Suprapubic skin (tissue), 4 donors: ENCODE data around the gene IRF2BP2. TPM values are rescaled to one million over a fixed set of nuclear protein-coding genes. Genes with fewer than 3 reads are reported as not detected.

Experiments used
- DNase-seq, 2 donors: peaks; one replicate each; pipeline ENCODE4 v3.0.0-alpha.2; 2019; ENCODE audit warnings: low spot score in 2 of 2
- H3K27ac ChIP-seq: fragments of 200-600 bp; sonication (generic); one replicate; pipeline ENCODE4 v1.5.1; 2019
- H3K27me3 ChIP-seq: fragments of 200-600 bp; sonication (generic); one replicate; pipeline ENCODE4 v1.5.1; 2019
- H3K36me3 ChIP-seq: fragments of 200-600 bp; sonication (generic); one replicate; pipeline ENCODE4 v1.5.1; 2019
- H3K4me1 ChIP-seq: fragments of 200-600 bp; sonication (generic); one replicate; pipeline ENCODE4 v1.5.1; 2019
- H3K4me3 ChIP-seq: fragments of 200-600 bp; sonication (generic); one replicate; pipeline ENCODE4 v1.5.1; 2019; ENCODE audit warnings: mild to moderate bottlenecking
- H3K9me3 ChIP-seq: fragments of 200-600 bp; sonication (generic); one replicate; pipeline ENCODE4 v1.5.1; 2019
- CTCF ChIP-seq, 2 donors: fragments of 200-600 bp in 1 of 2; fragments of 450-650 bp in 1 of 2; sonication (generic) in 1 of 2; IDR thresholded peaks; one replicate each; pipeline ENCODE4 v1.5.1; 2016 to 2019; ENCODE audit warnings: antibody characterized with exemption in 2 of 2, mild to moderate bottlenecking in 1 of 2, moderate library complexity in 1 of 2
- EP300 ChIP-seq: sonication (generic); formaldehyde crosslinking; IDR thresholded peaks from one replicate; pipeline ENCODE4 v1.6.1; 2017; ENCODE audit warnings: antibody characterized with exemption
- POLR2A ChIP-seq, 2 donors: fragments of 450-650 bp; IDR thresholded peaks; one replicate each; pipeline ENCODE4 v1.6.1; 2017; ENCODE audit warnings: antibody characterized with exemption in 2 of 2, mild to moderate bottlenecking in 2 of 2, moderate library complexity in 2 of 2
- POLR2AphosphoS5 ChIP-seq, 3 donors: sonication (generic); formaldehyde crosslinking; IDR thresholded peaks; one replicate each; pipeline ENCODE4 v1.6.1; 2017; ENCODE audit warnings: antibody characterized with exemption in 3 of 3
- WGBS: methylation state at CpG from one replicate; pipeline ENCODE4 v1.1.5; 2018; 5-methylcytosine and 5-hydroxymethylcytosine counted together
- total RNA-seq, 4 donors: library from RNA; depleted of rRNA; stranded (reverse); fragments of >200 nt; gene quantifications; one replicate each; pipeline ENCODE4 v1.1.0, GENCODE V29; 2016

Gene IRF2BP2
- total RNA-seq, 4 donors from 2014 or later: 129 to 195 (median 159) TPM

DNA sequence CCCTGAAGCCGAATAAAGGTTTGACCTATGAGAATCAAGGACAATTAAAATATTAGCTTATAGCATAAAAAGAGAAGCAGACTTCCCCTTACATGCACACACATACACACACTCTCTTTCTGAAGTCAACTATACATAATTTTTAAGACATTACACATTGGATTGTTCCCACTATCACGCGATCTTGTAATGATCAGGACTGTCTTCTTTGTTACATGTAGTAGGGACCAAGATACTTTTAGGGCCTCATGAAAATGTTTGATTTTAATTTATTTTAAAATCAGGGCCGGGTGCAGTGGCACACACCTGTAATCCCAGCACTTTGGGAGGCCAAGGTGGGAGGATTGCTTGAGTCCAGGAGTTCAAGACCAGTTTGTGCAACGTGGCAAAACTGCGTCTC lies 16.4 kb upstream of the IRF2BP2 start:
- peaks cover 14% of the 10 kb centered on the region for H3K4me1 ChIP-seq
- DNase-seq: no peak
- H3K9me3 ChIP-seq: no peaks in the 10 kb centered on the region
- H3K36me3 ChIP-seq: no peaks in the 10 kb centered on the region
- no peak overlapping the region for H3K4me3 ChIP-seq
- no peaks in the 10 kb centered on the region for H3K27me3 ChIP-seq
- no peak for TF ChIP-seq POLR2A (IDR thresholded peaks at IDR 0.05)
- WGBS: 95% methylated on average over 6 of the region's 6 CpGs
- no peak overlapping the region for H3K27ac ChIP-seq

GRCh38 chr1:234624724-234625117 lies 14.7 kb upstream of the IRF2BP2 start:
- Histone ChIP-seq H3K27ac (no peak overlapping the region), H3K27me3 (no peaks in the 10 kb centered on the region), H3K36me3 (no peaks in the 10 kb centered on the region), H3K9me3 (no peaks in the 10 kb centered on the region), H3K4me3 (no peak overlapping the region), H3K4me1 (peaks cover 19% of the 10 kb centered on the region)
- TF ChIP-seq POLR2A (IDR thresholded peaks at IDR 0.05) (no peak), CTCF (IDR thresholded peaks at IDR 0.05) (no peak)
- 48% methylated on average over 3 of the region's 3 CpGs for WGBS
- DNase-seq: no peak

GRCh38 chr1:234621657-234622335 lies 11.8 kb upstream of the IRF2BP2 start:
- no peak for DNase-seq
- Histone ChIP-seq H3K27ac (no peak overlapping the region), H3K36me3 (no peaks in the 10 kb centered on the region), H3K4me3 (no peak overlapping the region), H3K27me3 (no peaks in the 10 kb centered on the region), H3K9me3 (no peaks in the 10 kb centered on the region), H3K4me1 (peaks cover 47% of the 10 kb centered on the region)
- TF ChIP-seq POLR2AphosphoS5 (IDR thresholded peaks at IDR 0.05) (no peak), CTCF (IDR thresholded peaks at IDR 0.05) (no peak), POLR2A (IDR thresholded peaks at IDR 0.05) (no peak), EP300 (no peak)
- 64% methylated on average over 7 of the region's 7 CpGs for WGBS

- Histone ChIP-seq H3K36me3 (no peaks in the 10 kb centered on the region), H3K27me3 (no peaks in the 10 kb centered on the region), H3K4me1 (peaks cover 53% of the 10 kb centered on the region), H3K9me3 (no peaks in the 10 kb centered on the region), H3K27ac (no peak overlapping the region), H3K4me3 (no peak overlapping the region)
- 90% methylated on average over 3 of the region's 3 CpGs for WGBS
- no peak for DNase-seq
- TF ChIP-seq EP300 (no peak), POLR2AphosphoS5 (IDR thresholded peaks at IDR 0.05) (no peak), POLR2A (IDR thresholded peaks at IDR 0.05) (no peak), CTCF (IDR thresholded peaks at IDR 0.05) (no peak)
Measured at GRCh38 chr1:234621127-234621468, 11.1 kb upstream of the IRF2BP2 start.

DNA sequence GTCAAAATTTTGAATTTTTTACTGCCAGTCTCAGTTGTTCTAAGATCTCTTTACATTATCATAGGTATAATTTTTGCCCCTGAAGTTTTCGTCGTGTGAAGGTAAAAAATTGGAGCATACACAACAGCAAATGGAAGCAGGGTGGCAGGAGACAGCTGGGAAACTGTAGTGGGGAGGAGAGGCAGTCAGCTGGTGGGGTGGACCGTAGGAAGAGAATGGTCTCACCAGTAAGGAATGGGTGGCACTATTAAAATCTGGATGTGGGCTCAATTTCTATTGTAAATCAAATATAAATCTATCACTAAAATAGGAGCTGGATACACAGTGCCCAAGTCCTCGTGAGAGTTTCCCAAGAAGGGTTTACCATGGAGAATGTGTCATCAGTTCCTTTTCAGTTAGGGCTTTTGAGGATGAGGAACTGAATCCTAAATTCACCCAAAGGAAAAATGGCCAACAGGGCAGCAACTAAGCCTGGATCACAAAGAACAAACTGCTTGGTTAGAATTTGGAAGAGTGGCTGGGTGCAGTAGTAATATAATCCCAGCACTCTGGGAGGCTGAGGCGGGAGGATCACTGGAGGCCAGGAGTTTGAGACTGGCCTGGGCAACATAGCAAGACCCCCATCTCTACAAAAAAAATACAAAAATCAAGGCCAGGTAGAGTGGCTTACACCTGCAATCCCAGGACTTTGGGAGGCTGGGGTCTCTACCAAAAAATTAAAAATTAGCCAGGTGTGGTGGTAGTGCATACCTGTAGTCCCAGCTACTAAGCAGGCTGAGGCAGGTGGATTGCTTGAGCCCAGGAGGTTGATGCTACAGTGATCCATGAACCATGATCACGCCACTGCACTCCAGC lies 10.5 kb upstream of the IRF2BP2 start:
- H3K9me3 ChIP-seq: no peaks in the 10 kb centered on the region
- no peak overlapping the region for H3K4me3 ChIP-seq
- DNase-seq: no peak
- 76% methylated on average over 6 of the region's 6 CpGs for WGBS
- TF ChIP-seq POLR2A (IDR thresholded peaks at IDR 0.05): no peak
- TF ChIP-seq CTCF (IDR thresholded peaks at IDR 0.05): no peak
- no peak for TF ChIP-seq EP300
- no peak for TF ChIP-seq POLR2AphosphoS5 (IDR thresholded peaks at IDR 0.05)
- no peaks in the 10 kb centered on the region for H3K27me3 ChIP-seq
- peaks cover 54% of the 10 kb centered on the region for H3K4me1 ChIP-seq
- H3K36me3 ChIP-seq: no peaks in the 10 kb centered on the region
- H3K27ac ChIP-seq: peak overlapping the region; percentile 66
